Activated CD4-positive, alpha-beta T cell treated with anti-CD3 and anti-CD28 coated beads, Interleukin-2, amount 10 ng/mL, durations not matched to agents 24 days and 14 days (primary cell): Measurements from ENCODE around the gene CDKAL1. TPM values are rescaled to one million over a fixed set of nuclear protein-coding genes. Genes with fewer than 3 reads are reported as not detected.
"Not testable (repeated sequence)": the region's sequence is repeated elsewhere in the genome, so short reads cannot be mapped to it uniquely, and the experiment has no call there.

Source experiments
- DNase-seq: peaks from one replicate; pipeline ENCODE4 v3.0.0; 2022
- H3K27ac Mint-ChIP-seq: one replicate; pipeline ENCODE4 v1.8.0; 2022; ENCODE audit warnings: mild to moderate bottlenecking, mixed read lengths
- H3K27me3 Mint-ChIP-seq: one replicate; pipeline ENCODE4 v1.8.0; 2022; ENCODE audit warnings: mixed read lengths
- H3K36me3 Mint-ChIP-seq: one replicate; pipeline ENCODE4 v1.8.0; 2022; ENCODE audit warnings: low read depth, mild to moderate bottlenecking, mixed read lengths
- H3K4me1 Mint-ChIP-seq: one replicate; pipeline ENCODE4 v1.8.0; 2021; ENCODE audit warnings: mixed read lengths
- H3K4me3 Mint-ChIP-seq: one replicate; pipeline ENCODE4 v1.8.0; 2022; ENCODE audit warnings: mild to moderate bottlenecking, moderate library complexity, mixed read lengths
- H3K9me3 Mint-ChIP-seq: one replicate; pipeline ENCODE4 v1.8.0; 2021; ENCODE audit warnings: mixed read lengths
- intact Hi-C: fragments of 100-400 bp; cut with micrococcal nuclease; formaldehyde crosslinking; loops from one replicate; pipeline ENCODE4 v1.15.1; 2023
- total RNA-seq: library from RNA; stranded (reverse); gene quantifications from 2 replicates; pipeline ENCODE4 v1.2.3, GENCODE V29; 2022

Gene CDKAL1
- total RNA-seq, 1 donor from 2014 or later: 29.1 TPM

DNA sequence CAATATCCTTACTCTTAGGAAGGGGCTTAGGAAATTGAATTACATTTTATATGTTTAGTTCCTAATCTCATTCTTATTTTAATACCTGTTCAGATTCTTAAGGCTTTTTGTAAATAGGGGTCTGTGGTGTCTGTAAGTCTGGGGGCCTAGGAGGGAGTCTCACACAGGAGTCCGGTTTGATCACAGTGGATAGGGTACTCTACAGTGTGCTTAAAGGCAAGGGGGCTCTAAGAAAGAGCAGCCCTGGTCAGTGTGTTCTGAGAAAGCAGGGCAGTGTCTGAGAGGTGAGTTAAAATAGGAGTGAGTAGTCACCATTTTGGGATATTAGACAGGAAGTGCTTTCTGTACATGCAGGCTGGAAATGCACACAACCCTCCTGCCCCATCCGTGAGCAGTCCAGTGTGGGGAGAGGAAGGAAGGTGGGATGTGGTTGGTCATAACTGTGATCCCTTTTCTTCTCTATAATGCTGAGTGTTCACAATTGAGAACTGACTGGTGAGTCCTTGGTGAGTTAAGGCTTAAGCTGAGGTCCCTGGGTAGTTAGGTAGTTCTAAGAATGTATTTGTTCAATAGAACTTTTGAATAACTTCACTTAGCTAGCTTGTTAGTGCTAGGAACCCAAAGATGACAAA is 50.0 kb downstream of the CDKAL1 start:
- Mint-ChIP-seq H3K36me3 (peaks cover 22% of the 10 kb centered on the region), H3K27ac (no peak overlapping the region), H3K9me3 (no peaks in the 10 kb centered on the region), H3K27me3 (no peaks in the 10 kb centered on the region), H3K4me1 (peaks cover 15% of the 10 kb centered on the region), H3K4me3 (no peak overlapping the region)
- intact Hi-C loops: loop anchor here (10.0 kb wide), 2 partner anchors 121 to 611 kb away; no protein-coding TSS in a partner anchor
- no peak for DNase-seq

DNA sequence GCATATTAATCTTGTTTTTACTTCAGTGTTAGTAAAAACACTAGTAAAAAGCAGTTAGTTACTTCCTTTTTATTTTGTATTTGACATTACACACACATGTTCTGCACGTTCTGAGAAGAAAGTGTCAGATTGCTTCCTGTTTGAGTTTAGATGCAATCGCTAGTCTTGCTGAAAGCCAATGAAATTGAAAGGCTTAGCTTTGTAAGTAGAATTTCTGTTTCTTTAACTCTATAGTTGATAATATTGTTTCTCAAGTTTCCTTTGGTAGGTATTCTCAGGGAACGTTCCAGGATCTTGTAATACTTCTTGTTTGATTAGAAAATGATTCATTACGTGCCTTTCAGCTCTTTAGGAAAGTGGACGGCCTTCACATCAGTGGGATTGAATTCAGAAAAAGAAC is 55.0 kb downstream of the CDKAL1 start:
- intact Hi-C loops: loop anchor here (10.0 kb wide), 2 partner anchors 116 to 606 kb away; no protein-coding TSS in a partner anchor
- H3K4me3 Mint-ChIP-seq: no peak overlapping the region
- H3K9me3 Mint-ChIP-seq: peaks cover 15% of the 10 kb centered on the region
- peaks cover 15% of the 10 kb centered on the region for H3K4me1 Mint-ChIP-seq
- H3K27ac Mint-ChIP-seq: no peak overlapping the region
- H3K36me3 Mint-ChIP-seq: peaks cover 48% of the 10 kb centered on the region
- H3K27me3 Mint-ChIP-seq: no peaks in the 10 kb centered on the region
- no peak for DNase-seq

- H3K27ac Mint-ChIP-seq, intact Hi-C loops, H3K27me3 Mint-ChIP-seq, H3K4me3 Mint-ChIP-seq, DNase-seq: not testable (repeated sequence)
- H3K36me3 Mint-ChIP-seq: peaks cover 51% of the 10 kb centered on the region
- H3K4me1 Mint-ChIP-seq: peaks cover 12% of the 10 kb centered on the region
- peaks cover 18% of the 10 kb centered on the region for H3K9me3 Mint-ChIP-seq
Observed at GRCh38 chr6:20590476-20590875, 56.2 kb downstream of the CDKAL1 start.

DNA sequence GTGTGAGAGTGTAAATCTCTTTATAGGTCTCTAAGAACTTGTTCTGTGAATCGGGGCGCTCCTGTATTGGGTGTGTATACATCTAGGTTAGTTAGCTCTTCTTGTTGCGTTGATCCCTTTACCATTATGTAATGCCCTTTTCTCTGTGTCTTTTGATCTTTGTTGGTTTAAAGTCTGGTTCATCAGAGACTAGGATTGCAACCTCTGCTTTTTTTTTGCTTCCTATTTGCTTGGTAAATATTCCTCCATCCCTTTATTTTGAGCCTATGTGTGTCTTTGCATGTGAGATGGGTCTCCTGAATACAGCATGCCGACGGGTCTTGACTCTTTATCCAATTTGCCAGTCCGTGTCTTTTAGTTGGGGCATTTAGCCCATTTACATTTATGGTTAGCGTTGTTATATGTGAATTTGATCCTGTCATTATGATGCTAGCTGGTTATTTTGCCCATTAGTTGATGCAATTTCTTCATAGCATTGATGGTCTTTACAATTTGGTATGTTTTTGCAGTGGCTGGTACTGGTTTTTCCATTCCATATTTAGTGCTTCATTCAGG is 60.1 kb downstream of the CDKAL1 start:
- Mint-ChIP-seq H3K9me3 (peaks cover 18% of the 10 kb centered on the region), H3K36me3 (peaks cover 61% of the 10 kb centered on the region)
- H3K27ac Mint-ChIP-seq, H3K4me1 Mint-ChIP-seq, DNase-seq, H3K27me3 Mint-ChIP-seq, intact Hi-C loops, H3K4me3 Mint-ChIP-seq: not testable (repeated sequence)

DNA sequence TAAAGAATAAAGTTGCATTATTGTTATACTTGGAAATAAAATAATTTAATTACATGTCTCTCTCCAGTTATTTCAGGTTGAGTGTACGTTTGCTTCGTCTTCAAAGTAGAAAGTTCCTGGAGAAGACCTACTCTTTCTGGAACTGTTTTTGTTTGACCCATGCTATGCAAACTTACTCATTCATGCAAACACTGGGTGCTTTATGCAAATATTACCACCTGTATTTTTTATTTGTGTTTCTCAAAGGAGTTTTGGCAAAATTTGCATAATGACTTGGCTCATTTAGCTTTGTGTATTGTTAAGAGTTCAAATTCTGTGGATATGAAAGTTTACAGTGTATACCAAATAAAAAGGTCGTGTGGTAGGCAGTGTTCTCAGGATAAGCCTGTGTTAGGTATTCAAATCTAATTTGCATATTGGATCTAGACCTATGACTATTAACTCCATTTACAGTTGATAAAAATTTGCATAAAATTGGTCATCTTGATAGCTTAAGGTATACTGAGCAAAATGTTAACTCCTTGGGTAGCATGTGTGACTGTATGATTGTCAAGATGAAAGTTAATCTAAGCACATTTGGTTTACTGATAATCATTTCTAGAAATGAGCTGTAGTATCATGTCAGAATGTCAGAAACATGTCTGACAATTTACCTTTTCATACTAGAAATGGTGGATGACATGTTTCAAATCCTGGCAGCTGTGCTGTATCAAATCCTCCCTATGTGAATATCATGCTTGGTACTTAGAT is 65.2 kb downstream of the CDKAL1 start:
- Mint-ChIP-seq H3K36me3 (peaks cover 28% of the 10 kb centered on the region), H3K27me3 (no peaks in the 10 kb centered on the region), H3K27ac (peak overlapping the region; percentile 62), H3K4me1 (peaks cover 7% of the 10 kb centered on the region), H3K9me3 (peaks cover 1% of the 10 kb centered on the region), H3K4me3 (no peak overlapping the region)
- no peak for DNase-seq
- intact Hi-C loops: loop anchor here (1.0 kb wide), 1 partner anchor 16 kb away; no protein-coding TSS in a partner anchor

DNA sequence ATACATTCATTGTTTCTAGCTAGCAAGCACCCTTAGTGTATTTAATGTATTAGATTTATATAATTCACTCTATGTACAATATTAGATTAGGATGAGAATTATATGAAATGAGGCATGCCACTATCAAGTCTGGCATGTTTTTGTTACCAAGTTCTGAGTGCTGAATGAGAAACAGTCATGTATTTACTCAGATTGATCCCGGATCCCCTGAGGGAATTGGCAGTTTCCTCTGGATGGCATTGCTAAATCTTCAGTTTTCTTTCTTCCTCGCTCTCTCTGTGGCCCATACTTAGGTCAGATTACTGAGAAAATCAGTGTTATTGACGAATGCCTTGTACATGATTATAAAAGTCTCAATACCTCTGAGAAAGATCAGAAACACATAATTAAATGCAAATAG is 66.6 kb downstream of the CDKAL1 start:
- intact Hi-C loops: no loop called here
- Mint-ChIP-seq H3K4me1 (peaks cover 7% of the 10 kb centered on the region), H3K27me3 (no peaks in the 10 kb centered on the region), H3K4me3 (no peak overlapping the region), H3K27ac (no peak overlapping the region), H3K36me3 (peaks cover 22% of the 10 kb centered on the region), H3K9me3 (no peaks in the 10 kb centered on the region)
- no peak for DNase-seq

GRCh38 chr6:20604159-20604558 is 69.9 kb downstream of the CDKAL1 start:
- Mint-ChIP-seq H3K36me3 (peaks cover 11% of the 10 kb centered on the region), H3K4me3 (no peak overlapping the region), H3K27me3 (no peaks in the 10 kb centered on the region), H3K9me3 (no peaks in the 10 kb centered on the region), H3K4me1 (peaks cover 9% of the 10 kb centered on the region), H3K27ac (no peak overlapping the region)
- intact Hi-C loops: no loop called here
- DNase-seq: no peak

DNA sequence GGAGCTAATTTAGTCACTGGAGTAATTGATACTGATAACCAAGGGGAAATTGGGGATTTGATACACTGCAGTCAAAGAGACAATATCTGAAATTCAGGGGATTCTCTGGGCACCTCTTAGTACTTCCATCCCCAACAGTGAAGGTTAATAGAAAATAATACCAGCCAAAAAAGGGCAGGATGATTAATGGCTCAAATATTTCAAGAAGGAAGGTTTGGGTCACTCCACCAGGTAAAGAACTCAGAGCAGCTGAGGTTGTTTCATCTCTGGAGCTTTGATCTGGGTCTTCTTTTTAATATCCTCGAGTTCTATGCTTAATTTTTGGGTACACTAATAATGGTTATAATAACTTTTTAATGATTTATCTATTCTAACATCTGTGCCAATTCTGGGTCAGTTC is 70.8 kb downstream of the CDKAL1 start:
- Mint-ChIP-seq H3K36me3 (peaks cover 13% of the 10 kb centered on the region), H3K27ac (no peak overlapping the region), H3K27me3 (no peaks in the 10 kb centered on the region), H3K9me3 (peaks cover 5% of the 10 kb centered on the region), H3K4me1 (peaks cover 2% of the 10 kb centered on the region), H3K4me3 (no peak overlapping the region)
- intact Hi-C loops: no loop called here
- DNase-seq: no peak

DNA sequence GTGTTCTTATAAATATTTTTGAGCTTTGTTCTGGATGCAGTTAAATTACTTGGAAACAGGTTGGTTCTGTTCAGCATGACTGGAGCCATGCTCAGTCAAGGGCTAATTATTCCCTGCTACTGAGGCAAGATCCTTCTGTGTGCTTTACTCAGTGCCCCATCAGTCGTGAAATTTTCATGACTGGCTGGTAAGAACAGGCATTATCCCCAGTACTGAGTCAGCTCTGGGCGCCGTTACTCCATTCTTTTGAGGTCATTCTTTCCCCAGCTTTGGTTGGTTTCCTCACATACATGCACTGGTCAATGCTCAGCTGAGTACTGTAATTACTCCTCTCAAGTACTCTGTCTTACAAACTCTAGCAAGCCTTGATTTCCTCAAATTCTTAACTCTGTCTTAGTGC is 71.3 kb downstream of the CDKAL1 start:
- Mint-ChIP-seq H3K36me3 (peaks cover 15% of the 10 kb centered on the region), H3K4me3 (no peak overlapping the region)
- intact Hi-C loops: no loop called here

GRCh38 chr6:20606831-20607230 is 72.6 kb downstream of the CDKAL1 start:
- Mint-ChIP-seq H3K27ac (no peak overlapping the region), H3K4me3 (no peak overlapping the region), H3K9me3 (peaks cover 5% of the 10 kb centered on the region), H3K36me3 (peaks cover 14% of the 10 kb centered on the region), H3K4me1 (peaks cover 2% of the 10 kb centered on the region), H3K27me3 (no peaks in the 10 kb centered on the region)
- DNase-seq: no peak
- intact Hi-C loops: no loop called here

More for the DNA sequence above, 71.3 kb downstream of the CDKAL1 start:
- Mint-ChIP-seq H3K9me3 (peaks cover 5% of the 10 kb centered on the region), H3K27me3 (no peaks in the 10 kb centered on the region), H3K4me1 (peaks cover 2% of the 10 kb centered on the region), H3K27ac (no peak overlapping the region)
- no peak for DNase-seq

DNA sequence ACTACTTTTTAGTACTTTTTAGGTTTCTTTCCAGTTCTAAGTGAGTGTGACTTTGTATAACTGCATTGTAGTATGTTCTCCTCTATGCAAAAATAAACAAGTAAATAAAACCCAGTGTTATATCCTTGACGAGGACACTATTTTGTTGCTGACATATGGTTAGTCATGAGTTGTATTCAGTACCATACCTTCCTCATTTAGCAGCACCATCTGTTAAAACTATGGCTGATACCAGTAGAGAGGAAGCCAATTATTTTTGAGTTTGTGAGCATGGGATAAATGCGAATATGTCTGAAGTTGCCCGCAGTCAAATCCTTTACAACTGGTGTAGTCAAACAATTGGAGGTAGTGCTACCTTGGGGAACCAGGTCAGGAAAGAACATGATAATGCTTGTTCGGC is 74.1 kb downstream of the CDKAL1 start:
- intact Hi-C loops: no loop called here
- Mint-ChIP-seq H3K4me1 (peaks cover 4% of the 10 kb centered on the region), H3K9me3 (peaks cover 5% of the 10 kb centered on the region), H3K27me3 (no peaks in the 10 kb centered on the region), H3K36me3 (peaks cover 15% of the 10 kb centered on the region), H3K4me3 (no peak overlapping the region), H3K27ac (no peak overlapping the region)
- DNase-seq: no peak

DNA sequence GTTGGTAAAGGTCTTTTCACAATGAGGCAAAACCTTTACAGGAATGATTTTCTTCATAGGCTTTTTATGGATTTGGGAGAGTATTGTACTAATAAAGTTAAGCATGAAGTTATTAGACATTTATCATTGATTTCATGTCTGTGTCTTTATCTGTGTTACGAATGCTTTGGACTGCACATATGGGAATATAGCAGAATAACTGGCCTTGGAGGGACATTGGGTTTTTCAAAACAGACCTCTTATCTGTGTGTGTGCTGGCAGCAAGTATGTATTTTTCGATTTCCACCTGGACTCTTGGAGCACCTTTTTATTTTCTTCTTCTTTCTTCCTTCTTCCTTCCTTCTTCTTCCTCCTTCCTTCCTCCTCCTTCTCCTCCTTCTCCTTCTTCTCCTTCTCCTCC is 74.6 kb downstream of the CDKAL1 start:
- H3K27ac Mint-ChIP-seq: no peak overlapping the region
- intact Hi-C loops: no loop called here
- H3K4me3 Mint-ChIP-seq: no peak overlapping the region
- DNase-seq: no peak
- peaks cover 6% of the 10 kb centered on the region for H3K4me1 Mint-ChIP-seq
- peaks cover 15% of the 10 kb centered on the region for H3K36me3 Mint-ChIP-seq
- H3K9me3 Mint-ChIP-seq: peaks cover 5% of the 10 kb centered on the region
- no peaks in the 10 kb centered on the region for H3K27me3 Mint-ChIP-seq

- peaks cover 13% of the 10 kb centered on the region for H3K36me3 Mint-ChIP-seq
- H3K9me3 Mint-ChIP-seq, H3K4me1 Mint-ChIP-seq, DNase-seq, H3K27me3 Mint-ChIP-seq, H3K4me3 Mint-ChIP-seq, H3K27ac Mint-ChIP-seq, intact Hi-C loops: not testable (repeated sequence)
Observed at GRCh38 chr6:20609924-20610323, 75.7 kb downstream of the CDKAL1 start.

- H3K27ac Mint-ChIP-seq: no peak overlapping the region
- peaks cover 5% of the 10 kb centered on the region for H3K9me3 Mint-ChIP-seq
- peaks cover 11% of the 10 kb centered on the region for H3K36me3 Mint-ChIP-seq
- no peaks in the 10 kb centered on the region for H3K27me3 Mint-ChIP-seq
- DNase-seq: no peak
- intact Hi-C loops: no loop called here
- peaks cover 8% of the 10 kb centered on the region for H3K4me1 Mint-ChIP-seq
- H3K4me3 Mint-ChIP-seq: no peak overlapping the region
Observed at GRCh38 chr6:20610636-20611370, 76.5 kb downstream of the CDKAL1 start.
